KMS-11 (cell line): Measurements from ENCODE around the gene MS4A5.

Source experiments
- H2AFZ ChIP-seq: fragments of 200-600 bp; sonication (generic); 2 replicates; pipeline ENCODE4 v1.6.1; 2016; ENCODE audit warnings: antibody characterized with exemption, mixed run types, low read depth
- H3K27ac ChIP-seq: fragments of 200-600 bp; sonication (generic); 2 replicates; pipeline ENCODE4 v1.6.1; 2016; ENCODE audit warnings: mild to moderate bottlenecking, mixed run types
- H3K27me3 ChIP-seq: fragments of 200-600 bp; sonication (generic); 2 replicates; pipeline ENCODE4 v1.6.1; 2017; ENCODE audit warnings: mild to moderate bottlenecking, low read depth, mixed run types, moderate library complexity; ENCODE audit not compliant: insufficient read depth
- H3K36me3 ChIP-seq: fragments of 200-600 bp; sonication (generic); 2 replicates; pipeline ENCODE4 v1.6.1; 2017; ENCODE audit warnings: mild to moderate bottlenecking, mixed run types; ENCODE audit not compliant: insufficient read depth
- H3K4me1 ChIP-seq: fragments of 200-600 bp; sonication (generic); 2 replicates; pipeline ENCODE4 v1.6.1; 2016; ENCODE audit warnings: mild to moderate bottlenecking, low read depth, mixed run types; ENCODE audit not compliant: poor library complexity, severe bottlenecking
- H3K4me2 ChIP-seq: fragments of 200-600 bp; sonication (generic); 2 replicates; pipeline ENCODE4 v1.7.0; 2016; ENCODE audit warnings: mild to moderate bottlenecking, mixed run types
- H3K4me3 ChIP-seq: fragments of 200-600 bp; sonication (generic); IDR thresholded peaks from 2 replicates; pipeline ENCODE4 v1.6.1; 2017; ENCODE audit warnings: low read depth, low read length, mixed read lengths; ENCODE audit not compliant: insufficient read depth
- H3K79me2 ChIP-seq: fragments of 200-600 bp; sonication (generic); 2 replicates; pipeline ENCODE4 v1.6.1; 2016; ENCODE audit warnings: low read depth, mixed run types; ENCODE audit not compliant: insufficient read depth
- H3K9ac ChIP-seq: fragments of 200-600 bp; sonication (generic); 2 replicates; pipeline ENCODE4 v1.6.1; 2016; ENCODE audit warnings: mild to moderate bottlenecking, mixed run types
- H4K20me1 ChIP-seq: fragments of 200-600 bp; sonication (generic); 2 replicates; pipeline ENCODE4 v1.6.1; 2016; ENCODE audit warnings: mild to moderate bottlenecking, mixed run types; ENCODE audit not compliant: insufficient read depth
- CTCF ChIP-seq: fragments of 200-600 bp; sonication (generic); conservative IDR thresholded peaks from 2 replicates; pipeline ENCODE4 v1.6.1; 2017; ENCODE audit warnings: low read depth, mild to moderate bottlenecking, antibody characterized with exemption, low read length, moderate library complexity, mixed read lengths

The MS4A5 gene

GRCh38 chr11:60469723-60470122 is 40.4 kb downstream of the MS4A5 start:
- Histone ChIP-seq H3K9ac (no peak overlapping the region), H3K27me3 (no peaks in the 10 kb centered on the region), H3K4me3 (no peak overlapping the region), H3K27ac (no peak overlapping the region), H3K36me3 (no peaks in the 10 kb centered on the region), H3K79me2 (no peaks in the 10 kb centered on the region), H4K20me1 (no peaks in the 10 kb centered on the region), H3K4me2 (no peak overlapping the region), H3K4me1 (no peaks in the 10 kb centered on the region), H2AFZ (no peak overlapping the region)
- no peak for TF ChIP-seq CTCF

GRCh38 chr11:60477035-60477445 is 47.7 kb downstream of the MS4A5 start:
- Histone ChIP-seq H3K79me2 (no peaks in the 10 kb centered on the region), H3K9ac (no peak overlapping the region), H3K4me1 (no peaks in the 10 kb centered on the region), H4K20me1 (no peaks in the 10 kb centered on the region), H3K36me3 (no peaks in the 10 kb centered on the region), H3K4me2 (no peak overlapping the region), H3K27me3 (no peaks in the 10 kb centered on the region), H3K27ac (no peak overlapping the region), H3K4me3 (no peak overlapping the region), H2AFZ (no peak overlapping the region)
- TF ChIP-seq CTCF = no peak

- H3K9ac ChIP-seq = no peak overlapping the region
- no peak overlapping the region for H2AFZ ChIP-seq
- H3K27me3 ChIP-seq = no peaks in the 10 kb centered on the region
- no peak overlapping the region for H3K27ac ChIP-seq
- H4K20me1 ChIP-seq = no peaks in the 10 kb centered on the region
- no peak for TF ChIP-seq CTCF
- no peaks in the 10 kb centered on the region for H3K79me2 ChIP-seq
- no peak overlapping the region for H3K4me3 ChIP-seq
- H3K4me1 ChIP-seq = peaks cover 3% of the 10 kb centered on the region
- no peaks in the 10 kb centered on the region for H3K36me3 ChIP-seq
- no peak overlapping the region for H3K4me2 ChIP-seq
These were observed 53.0 kb downstream of the MS4A5 start for GRCh38 chr11:60482361-60482760.

GRCh38 chr11:60485987-60486386 is 56.6 kb downstream of the MS4A5 start:
- Histone ChIP-seq H3K4me2 (no peak overlapping the region), H2AFZ (peak overlapping the region; percentile 38; the same call in 1 of the 2 replicates), H3K4me1 (peaks cover 3% of the 10 kb centered on the region)

More at GRCh38 chr11:60485987-60486386, 56.6 kb downstream of the MS4A5 start:
- Histone ChIP-seq H4K20me1 (no peaks in the 10 kb centered on the region), H3K36me3 (no peaks in the 10 kb centered on the region), H3K4me3 (no peak overlapping the region), H3K27ac (no peak overlapping the region), H3K9ac (no peak overlapping the region), H3K79me2 (no peaks in the 10 kb centered on the region), H3K27me3 (no peaks in the 10 kb centered on the region)
- TF ChIP-seq CTCF = peak; percentile 85
